Transverse colon (tissue), 4 donors: ENCODE measurements around the gene APLP2. TPM values are rescaled to one million over a fixed set of nuclear protein-coding genes. Genes with fewer than 3 reads are reported as not detected.

ENCODE experiments used
- DNase-seq: peaks from one replicate; pipeline ENCODE4 v3.0.0-alpha.2; 2019
- H3K27ac ChIP-seq, 4 donors: fragments of 200-600 bp; sonication (generic); 2 replicates each; pipeline ENCODE4 v1.5.1; 2016 to 2018; ENCODE audit warnings: inconsistent platforms in 4 of 4
- H3K27me3 ChIP-seq: fragments of 200-600 bp; sonication (generic); 2 replicates; pipeline ENCODE4 v1.5.1; 2017; ENCODE audit warnings: inconsistent platforms
- H3K36me3 ChIP-seq, 4 donors: fragments of 200-600 bp; sonication (generic); 2 replicates each; pipeline ENCODE4 v1.5.1; 2017 to 2019; ENCODE audit warnings: inconsistent platforms in 4 of 4
- H3K4me1 ChIP-seq, 4 donors: fragments of 200-600 bp; sonication (generic); 2 replicates each; pipeline ENCODE4 v1.5.1; 2017 to 2020; ENCODE audit warnings: inconsistent platforms in 4 of 4
- H3K4me3 ChIP-seq, 4 donors: fragments of 200-600 bp; sonication (generic); 1 replicate in 1 of 4; 2 replicates in 3 of 4; pipeline versions ENCODE4 v1.5.1 to v1.6.1; 2017 to 2019; ENCODE audit warnings: inconsistent platforms in 4 of 4
- H3K9me3 ChIP-seq, 2 donors: fragments of 200-600 bp; sonication (generic); 2 replicates each; pipeline ENCODE4 v1.5.1; 2017 to 2019; ENCODE audit warnings: inconsistent platforms in 2 of 2
- CTCF ChIP-seq, 5 experiments: fragments of 200-600 bp in 3 of 5; fragments of 450-650 bp in 2 of 5; sonication (generic) in 3 of 5; IDR thresholded peaks; 1 replicate in 2 of 5; 2 replicates in 3 of 5; pipeline ENCODE4 v1.5.1; 2016 to 2017; ENCODE audit warnings: antibody characterized with exemption in 5 of 5, inconsistent platforms in 3 of 5, mild to moderate bottlenecking in 2 of 5, moderate library complexity in 1 of 5
- EP300 ChIP-seq: sonication (generic); formaldehyde crosslinking; IDR thresholded peaks from one replicate; pipeline ENCODE4 v1.6.1; 2017; ENCODE audit warnings: antibody characterized with exemption, low read depth
- POLR2A ChIP-seq: fragments of 450-650 bp; IDR thresholded peaks from one replicate; pipeline ENCODE4 v1.6.1; 2016; ENCODE audit warnings: antibody characterized with exemption, mild to moderate bottlenecking, moderate library complexity
- POLR2AphosphoS5 ChIP-seq, 3 donors: sonication (generic); formaldehyde crosslinking; IDR thresholded peaks; one replicate each; pipeline ENCODE4 v1.6.1; 2016; ENCODE audit warnings: antibody characterized with exemption in 3 of 3
- WGBS, 2 donors: methylation state at CpG; one replicate each; pipeline ENCODE4 v1.1.5; 2018; ENCODE audit warnings: low coverage in 1 of 2; 5-methylcytosine and 5-hydroxymethylcytosine counted together
- in situ Hi-C, 4 donors: fragments of 200-750 bp; cut with MboI; loops; one replicate each; pipeline versions ENCODE4 v1.15.0 to v1.15.1; 2017; ENCODE audit warnings: low sequenced_read_pairs in 3 of 4, low pct_ligation_motif_present in 1 of 4, low pct_unique_long_range_greater_than_20kb in 1 of 4
- intact Hi-C: fragments of 100-400 bp; cut with DNase I; formaldehyde crosslinking; loops from one replicate; pipeline ENCODE4 v1.15.1; 2023; ENCODE audit warnings: low total_unique reads
- total RNA-seq, 4 donors: library from RNA; depleted of rRNA; stranded (reverse); fragments of >200 nt; gene quantifications; one replicate each; pipeline ENCODE4 v1.1.0, GENCODE V29; 2016

The APLP2 gene
- total RNA-seq, 4 donors from 2014 or later: 191 to 618 (median 396) TPM

GRCh38 chr11:130163346-130164220 lies 93.9 kb downstream of the APLP2 start:
- H3K4me1 ChIP-seq: peaks cover 5 to 83% (median 70%) of the 10 kb centered on the region in 4 donors
- DNase-seq: peak; percentile 63
- intact Hi-C loops (no loop called here), in situ Hi-C loops (no loop called here)
- peak overlapping the region in 1 of 4 donors; percentile 9 for H3K4me3 ChIP-seq
- H3K9me3 ChIP-seq: no peaks in the 10 kb centered on the region
- no peak for TF ChIP-seq POLR2A
- TF ChIP-seq POLR2AphosphoS5 (IDR thresholded peaks at IDR 0.05): peak in 1 of 3 donors; percentile 43
- no peak for TF ChIP-seq EP300
- peak in 2 of 5 experiments; percentile 17 to 41 for TF ChIP-seq CTCF (IDR thresholded peaks at IDR 0.05)
- H3K36me3 ChIP-seq: no peaks in the 10 kb centered on the region
- peak overlapping the region; percentile 84 to 96 (median 93) for H3K27ac ChIP-seq
- 25 to 31% methylated on average over 4 to 13 of the region's 13 CpGs for WGBS, 2 donors
- peaks cover 15% of the 10 kb centered on the region for H3K27me3 ChIP-seq

GRCh38 chr11:130164221-130164570 lies 94.5 kb downstream of the APLP2 start:
- Histone ChIP-seq H3K27ac (peak overlapping the region; percentile 84 to 96 (median 93)), H3K9me3 (no peaks in the 10 kb centered on the region), H3K36me3 (no peaks in the 10 kb centered on the region), H3K4me3 (peak overlapping the region in 1 of 4 donors; percentile 9), H3K4me1 (peaks cover 5 to 82% (median 70%) of the 10 kb centered on the region in 4 donors), H3K27me3 (peaks cover 11% of the 10 kb centered on the region)
- TF ChIP-seq POLR2A (no peak), EP300 (no peak), CTCF (IDR thresholded peaks at IDR 0.05) (no peak), POLR2AphosphoS5 (IDR thresholded peaks at IDR 0.05) (no peak)
- in situ Hi-C loops (no loop called here), intact Hi-C loops (no loop called here)
- WGBS, 2 donors: 51 to 55% methylated on average over 2 of the region's 2 CpGs
- no peak for DNase-seq

- Histone ChIP-seq H3K4me1 (peaks cover 16 to 91% (median 81%) of the 10 kb centered on the region in 4 donors), H3K9me3 (no peaks in the 10 kb centered on the region), H3K36me3 (no peaks in the 10 kb centered on the region), H3K27me3 (no peaks in the 10 kb centered on the region), H3K4me3 (no peak overlapping the region), H3K27ac (peak overlapping the region; percentile 84 to 96 (median 93))
- WGBS, 2 donors: 51 to 53% methylated on average over 4 to 9 of the region's 9 CpGs
- TF ChIP-seq POLR2A (no peak), EP300 (no peak), POLR2AphosphoS5 (IDR thresholded peaks at IDR 0.05) (peak in 1 of 3 donors; percentile 70), CTCF (IDR thresholded peaks at IDR 0.05) (no peak)
- peak; percentile 56 for DNase-seq
- in situ Hi-C loops: no loop called here
- intact Hi-C loops: no loop called here
These were observed 96.1 kb downstream of the APLP2 start for GRCh38 chr11:130165601-130166456.

- Histone ChIP-seq H3K9me3 (no peaks in the 10 kb centered on the region), H3K27me3 (no peaks in the 10 kb centered on the region), H3K4me1 (peaks cover 19 to 96% (median 87%) of the 10 kb centered on the region in 4 donors), H3K27ac (peak overlapping the region; percentile 84 to 96 (median 93)), H3K36me3 (no peaks in the 10 kb centered on the region), H3K4me3 (no peak overlapping the region)
- TF ChIP-seq EP300: no peak
- peak; percentile 63 for TF ChIP-seq POLR2A
- TF ChIP-seq POLR2AphosphoS5 (IDR thresholded peaks at IDR 0.05): peak in 2 of 3 donors; percentile 77 to 82
- 32% methylated on average over 4 of the region's 4 CpGs; no CpG with 5 or more reads in 1 of the 2 donors for WGBS, 2 donors
- intact Hi-C loops: no loop called here
- in situ Hi-C loops: no loop called here
- DNase-seq: peak; percentile 78
These were observed 96.7 kb downstream of the APLP2 start for GRCh38 chr11:130166457-130166784.
